Coronary artery (tissue), 2 donors: Measurements from ENCODE around the gene RGSL1.

Experiments
- DNase-seq: peaks from one replicate; pipeline ENCODE4 v3.0.0-alpha.2; 2017; ENCODE audit warnings: low spot score
- H3K27ac ChIP-seq, 2 donors: fragments of 200-600 bp; sonication (generic); one replicate each; pipeline ENCODE4 v1.5.1; 2016 to 2019
- H3K4me3 ChIP-seq: fragments of 200-600 bp; sonication (generic); 2 replicates; pipeline ENCODE4 v1.5.1; 2016; ENCODE audit warnings: mild to moderate bottlenecking, moderate library complexity
- TF ChIP-seq, protein P1 (sequence below): fragments of 200-600 bp; sonication (generic); IDR thresholded peaks from one replicate; pipeline ENCODE4 v1.5.1; 2019; ENCODE audit warnings: antibody characterized with exemption

Gene RGSL1

DNA sequence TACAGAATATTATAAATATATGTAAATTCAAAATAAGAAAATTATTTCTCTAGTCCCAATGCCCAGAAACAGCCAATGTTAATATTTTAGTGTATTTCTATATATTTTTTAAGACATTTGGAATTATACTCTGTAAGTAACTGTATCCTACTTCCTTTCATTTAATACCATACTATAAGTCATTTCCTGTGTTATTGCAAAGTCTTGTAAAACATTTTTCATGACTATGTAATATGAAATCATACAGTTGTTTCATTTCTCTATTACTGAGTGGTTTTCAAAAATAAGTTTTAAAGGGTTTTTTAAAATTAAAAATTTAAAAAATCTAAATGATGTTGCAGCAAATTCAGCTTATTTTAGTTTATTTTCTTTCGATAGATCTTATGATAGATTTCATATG is 137.1 kb downstream of the RGSL1 start:
- TF ChIP-seq, protein P1, sequence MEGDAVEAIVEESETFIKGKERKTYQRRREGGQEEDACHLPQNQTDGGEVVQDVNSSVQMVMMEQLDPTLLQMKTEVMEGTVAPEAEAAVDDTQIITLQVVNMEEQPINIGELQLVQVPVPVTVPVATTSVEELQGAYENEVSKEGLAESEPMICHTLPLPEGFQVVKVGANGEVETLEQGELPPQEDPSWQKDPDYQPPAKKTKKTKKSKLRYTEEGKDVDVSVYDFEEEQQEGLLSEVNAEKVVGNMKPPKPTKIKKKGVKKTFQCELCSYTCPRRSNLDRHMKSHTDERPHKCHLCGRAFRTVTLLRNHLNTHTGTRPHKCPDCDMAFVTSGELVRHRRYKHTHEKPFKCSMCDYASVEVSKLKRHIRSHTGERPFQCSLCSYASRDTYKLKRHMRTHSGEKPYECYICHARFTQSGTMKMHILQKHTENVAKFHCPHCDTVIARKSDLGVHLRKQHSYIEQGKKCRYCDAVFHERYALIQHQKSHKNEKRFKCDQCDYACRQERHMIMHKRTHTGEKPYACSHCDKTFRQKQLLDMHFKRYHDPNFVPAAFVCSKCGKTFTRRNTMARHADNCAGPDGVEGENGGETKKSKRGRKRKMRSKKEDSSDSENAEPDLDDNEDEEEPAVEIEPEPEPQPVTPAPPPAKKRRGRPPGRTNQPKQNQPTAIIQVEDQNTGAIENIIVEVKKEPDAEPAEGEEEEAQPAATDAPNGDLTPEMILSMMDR, result no peak
- no peak for DNase-seq
- no peak overlapping the region for H3K4me3 ChIP-seq
- no peak overlapping the region for H3K27ac ChIP-seq

DNA sequence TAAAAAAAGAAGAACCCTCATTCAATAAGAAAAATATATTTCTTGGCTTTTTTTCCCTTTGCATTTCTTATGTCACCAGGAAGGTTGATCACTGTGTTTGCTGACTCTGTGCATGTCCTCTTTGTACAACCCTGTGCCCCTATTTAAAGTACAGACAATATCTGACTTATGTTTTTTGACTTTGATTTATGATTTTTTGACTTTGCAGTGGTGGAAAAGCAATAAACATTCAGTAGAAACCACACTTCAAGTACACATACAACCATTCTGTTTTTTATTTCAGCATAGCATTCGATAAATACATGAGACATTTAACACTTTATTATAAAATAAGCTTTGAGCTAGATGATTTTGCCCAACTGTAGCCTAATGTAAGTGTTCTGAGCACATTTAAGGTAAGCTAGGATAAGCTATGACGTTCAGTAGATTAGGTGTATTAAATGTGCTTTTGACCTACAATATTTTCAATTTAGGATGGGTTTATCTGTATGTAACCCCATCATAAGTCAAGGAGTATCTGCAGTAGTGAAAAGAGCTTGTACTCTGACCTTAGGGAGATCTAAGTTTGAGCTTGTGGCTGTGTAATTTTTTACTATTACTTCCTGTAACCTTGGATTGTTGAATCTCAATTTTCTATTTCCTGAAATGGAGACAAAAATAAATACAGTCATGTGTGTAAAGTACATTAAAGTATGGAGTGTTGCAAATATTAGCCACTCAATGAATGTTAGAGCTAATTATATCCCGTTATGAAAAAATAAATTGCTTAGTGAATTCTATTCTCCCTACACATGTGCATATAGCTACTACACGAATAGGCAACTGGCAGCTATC is 137.9 kb downstream of the RGSL1 start:
- H3K27ac ChIP-seq, result peak overlapping the region; percentile 81 to 94
- no peak for DNase-seq
- H3K4me3 ChIP-seq, result peak overlapping the region; percentile 70
- TF ChIP-seq, protein P1, result no peak

DNA sequence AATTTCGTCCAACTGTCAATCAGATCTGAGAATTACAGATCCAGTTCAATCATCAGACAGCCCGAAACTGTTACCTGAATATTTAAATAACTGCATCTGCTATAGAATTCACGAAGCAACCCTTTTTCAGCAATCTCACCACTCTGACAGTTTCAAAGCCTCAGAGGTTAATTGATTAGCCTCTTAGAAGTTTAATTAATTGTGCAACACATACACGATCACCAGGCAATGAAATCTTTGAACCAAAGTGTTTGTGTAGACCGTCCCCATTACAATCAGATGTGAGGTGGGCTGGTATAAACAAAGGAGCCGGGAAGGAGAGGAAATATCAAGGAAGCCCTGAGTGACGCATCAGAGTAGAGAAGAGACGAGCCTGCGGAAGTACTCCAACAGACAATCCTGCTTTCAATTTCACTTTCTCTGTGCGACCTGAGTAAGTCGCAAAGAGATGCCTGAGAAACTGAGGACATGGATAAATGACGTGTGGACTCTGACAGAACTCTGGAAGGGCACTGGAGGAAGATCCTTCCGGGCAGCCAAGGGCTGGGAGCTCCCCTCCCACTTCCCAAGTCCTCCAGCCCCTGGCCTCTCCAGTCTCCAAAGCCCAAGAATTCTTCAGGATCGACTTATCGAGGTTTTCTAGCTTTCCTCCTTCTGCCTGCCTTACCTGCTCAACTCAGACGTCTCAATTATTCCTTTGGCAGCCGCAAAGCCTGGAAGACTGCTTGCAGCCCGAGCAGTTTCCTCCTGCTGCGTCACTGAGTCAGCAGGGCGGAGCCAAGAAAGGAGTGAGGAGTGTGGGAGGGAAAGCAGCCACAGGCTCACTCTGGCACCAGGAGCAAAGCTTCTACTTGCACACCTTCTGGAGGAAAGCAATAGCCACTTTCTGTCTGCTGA is 138.8 kb downstream of the RGSL1 start, which contains the start of gene RNASEL:
RNASEL (minus strand) TSS at position 757 of the 897 bp plus-strand sequence. CDS start 2,450 bp downstream, outside the sequence.
- peak; percentile 89 for DNase-seq
- Histone ChIP-seq H3K4me3 (peak within 1 kb of the TSS; percentile 70), H3K27ac (peak within 1 kb of the TSS; percentile 81 to 94)
- TF ChIP-seq, protein P1, result no peak

DNA sequence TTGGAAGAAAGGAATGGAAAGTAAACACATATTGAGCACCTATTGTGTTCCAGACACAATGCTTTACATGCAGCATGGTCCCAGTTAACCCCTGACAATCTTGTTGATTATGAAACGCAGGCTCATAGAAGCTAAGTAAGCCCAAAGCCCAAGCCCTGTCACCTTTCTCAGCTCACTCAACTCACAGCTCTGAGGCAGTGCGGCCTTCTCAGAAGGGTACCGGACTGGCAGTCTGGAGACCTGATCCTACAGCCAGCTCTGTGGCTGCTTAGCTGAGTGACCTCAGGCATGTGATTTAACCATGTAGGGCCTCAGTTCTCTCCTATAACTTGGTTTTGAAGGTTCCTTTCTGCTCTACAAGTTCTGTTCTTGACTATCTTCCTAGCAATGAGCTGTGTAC is 139.6 kb downstream of the RGSL1 start:
- Histone ChIP-seq H3K27ac (peak overlapping the region; percentile 81 to 94), H3K4me3 (peak overlapping the region; percentile 70)
- peak; percentile 26 for DNase-seq
- TF ChIP-seq, protein P1, result no peak

DNA sequence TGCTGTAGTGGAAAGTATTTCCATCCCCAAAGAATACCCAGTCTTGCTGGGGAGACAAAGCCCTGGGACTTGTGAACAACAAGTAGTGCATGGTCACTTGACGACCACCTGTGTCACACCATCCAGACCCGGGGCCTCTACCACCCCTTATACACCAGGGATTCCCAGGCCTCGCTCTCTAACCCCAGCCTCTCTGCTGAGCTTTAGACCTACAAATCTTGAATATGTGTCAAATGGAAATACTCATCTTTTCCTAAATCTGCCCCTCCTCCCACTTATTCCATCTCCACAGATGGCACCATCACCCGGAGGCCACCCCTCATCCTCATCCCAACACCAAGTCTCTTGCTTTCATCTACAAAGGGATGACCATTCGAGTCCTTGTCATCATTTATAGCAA is 140.0 kb downstream of the RGSL1 start:
- Histone ChIP-seq H3K27ac (no peak overlapping the region), H3K4me3 (no peak overlapping the region)
- DNase-seq, result peak; percentile 41
- TF ChIP-seq, protein P1, result no peak

DNA sequence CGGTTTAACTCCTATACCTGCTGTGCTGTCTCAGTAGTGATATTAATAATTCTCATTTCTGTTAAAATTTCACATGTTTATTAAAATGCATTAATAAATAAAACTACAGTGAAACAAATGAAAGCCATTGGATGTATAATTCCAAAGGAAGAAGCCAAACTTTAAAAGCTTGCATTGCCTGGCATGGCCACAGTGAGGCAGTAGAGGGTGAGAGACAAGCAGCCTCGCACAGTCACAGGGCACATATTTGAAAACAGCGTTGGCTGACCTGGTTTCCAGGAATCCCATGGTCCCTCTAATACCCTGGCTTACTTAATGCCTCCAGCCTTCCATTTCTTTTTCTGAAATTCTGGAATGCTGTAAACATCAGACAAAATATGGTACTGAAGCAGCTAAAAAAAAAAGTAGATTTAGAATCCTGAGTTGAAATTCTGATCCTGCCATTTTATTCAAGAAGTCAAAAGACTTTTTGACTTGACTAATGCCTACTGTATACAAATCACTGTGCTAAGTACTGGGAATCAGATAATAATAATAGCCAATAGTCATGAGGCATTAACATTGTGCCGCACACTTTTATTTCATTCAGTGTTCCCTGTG is 145.8 kb downstream of the RGSL1 start:
- peak; percentile 78 for DNase-seq
- Histone ChIP-seq H3K4me3 (no peak overlapping the region), H3K27ac (peak overlapping the region in 1 of 2 donors; percentile 1)
- TF ChIP-seq, protein P1, result peak; percentile 79
